Left renal cortex interstitium (tissue), 4 donors: Measurements from ENCODE around the gene KBTBD12. TPM values are rescaled to one million over a fixed set of nuclear protein-coding genes. Genes with fewer than 3 reads are reported as not detected.
"Not testable (repeated sequence)": the region's sequence is repeated elsewhere in the genome, so short reads cannot be mapped to it uniquely, and the experiment has no call there.

Source experiments
- DNase-seq, 4 donors: peaks; one replicate each; pipeline ENCODE4 v3.0.0-alpha.2; 2013; ENCODE audit warnings: low read depth in 4 of 4, low spot score in 2 of 4, missing footprints in 1 of 4
- polyA plus RNA-seq, 4 donors: library from polyadenylated mRNA; unstranded; fragments of 120-200 nt; gene quantifications; one replicate each; pipeline ENCODE4 v1.2.1, GENCODE V29; 2013; ENCODE audit not compliant: insufficient read length in 4 of 4

Gene KBTBD12, protein sequence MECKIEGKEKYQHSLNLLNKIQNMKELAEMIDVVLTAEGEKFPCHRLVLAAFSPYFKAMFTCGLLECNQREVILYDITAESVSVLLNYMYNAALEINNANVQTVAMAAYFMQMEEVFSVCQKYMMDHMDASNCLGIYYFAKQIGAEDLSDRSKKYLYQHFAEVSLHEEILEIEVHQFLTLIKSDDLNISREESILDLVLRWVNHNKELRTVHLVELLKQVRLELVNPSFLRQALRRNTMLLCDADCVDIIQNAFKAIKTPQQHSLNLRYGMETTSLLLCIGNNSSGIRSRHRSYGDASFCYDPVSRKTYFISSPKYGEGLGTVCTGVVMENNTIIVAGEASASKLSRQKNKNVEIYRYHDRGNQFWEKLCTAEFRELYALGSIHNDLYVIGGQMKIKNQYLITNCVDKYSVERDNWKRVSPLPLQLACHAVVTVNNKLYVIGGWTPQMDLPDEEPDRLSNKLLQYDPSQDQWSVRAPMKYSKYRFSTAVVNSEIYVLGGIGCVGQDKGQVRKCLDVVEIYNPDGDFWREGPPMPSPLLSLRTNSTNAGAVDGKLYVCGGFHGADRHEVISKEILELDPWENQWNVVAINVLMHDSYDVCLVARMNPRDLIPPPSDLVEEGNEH
- 1 to 10 TPM in 3 of 4 donors, under 1 TPM in 1; 0.81 to 1.6 (median 1.3) TPM for polyA plus RNA-seq

DNA sequence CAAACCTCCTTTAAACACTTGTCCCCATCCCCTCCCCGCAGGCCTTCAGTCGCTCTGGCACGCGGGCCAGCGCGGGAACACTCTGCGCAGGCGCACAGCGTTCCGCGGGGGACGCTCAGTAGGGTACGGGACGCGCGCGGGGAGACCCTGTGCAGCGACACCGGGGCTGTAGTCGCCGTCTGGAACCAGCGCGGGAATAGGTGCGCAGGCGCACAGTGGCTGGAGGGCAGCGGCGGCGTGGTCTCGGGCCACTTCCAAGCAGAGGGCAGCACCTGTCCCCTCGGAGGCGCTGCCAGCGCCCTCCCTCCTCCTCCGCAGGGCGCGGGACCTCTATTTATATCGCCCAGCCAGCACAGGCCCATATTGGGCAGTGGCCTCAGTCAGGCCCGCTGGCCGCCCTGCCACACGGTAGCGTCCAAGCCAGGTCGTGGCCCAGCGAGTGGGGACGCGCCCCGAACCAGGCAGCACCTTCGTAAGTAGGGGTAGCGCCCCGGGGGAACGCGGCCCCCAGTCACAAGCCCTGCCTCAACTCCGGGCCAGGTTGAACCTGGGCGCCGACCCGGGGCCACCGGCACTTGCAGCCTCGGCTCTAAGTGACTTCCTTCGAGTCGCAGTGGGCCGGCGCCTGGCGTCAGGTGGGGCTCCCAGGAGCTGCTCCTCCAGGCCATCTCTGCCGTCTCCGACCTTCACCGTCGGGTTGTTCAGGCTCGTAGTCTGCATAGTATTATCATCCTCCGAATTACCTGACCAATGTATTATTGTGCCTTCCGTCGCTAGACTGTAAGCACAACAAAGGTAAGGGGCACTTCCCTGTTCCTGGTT, at the start of gene KBTBD12:
Gene KBTBD12, plus strand, starts transcription at position 118 of the 822 bp plus-strand sequence. CDS start 7,830 bp downstream, outside the sequence.
- peak in 1 of 4 donors; percentile 38 for DNase-seq

- DNase-seq = no peak
Measured at GRCh38 chr3:127865941-127866340, 49.1 kb upstream of the KBTBD12 start.

- no peak for DNase-seq
Measured at GRCh38 chr3:127867412-127867811, 47.6 kb upstream of the KBTBD12 start.

- no peak for DNase-seq
Measured at GRCh38 chr3:127867986-127868385, 47.0 kb upstream of the KBTBD12 start.

GRCh38 chr3:127870156-127870555, 44.9 kb upstream of the KBTBD12 start:
- no peak for DNase-seq

DNA sequence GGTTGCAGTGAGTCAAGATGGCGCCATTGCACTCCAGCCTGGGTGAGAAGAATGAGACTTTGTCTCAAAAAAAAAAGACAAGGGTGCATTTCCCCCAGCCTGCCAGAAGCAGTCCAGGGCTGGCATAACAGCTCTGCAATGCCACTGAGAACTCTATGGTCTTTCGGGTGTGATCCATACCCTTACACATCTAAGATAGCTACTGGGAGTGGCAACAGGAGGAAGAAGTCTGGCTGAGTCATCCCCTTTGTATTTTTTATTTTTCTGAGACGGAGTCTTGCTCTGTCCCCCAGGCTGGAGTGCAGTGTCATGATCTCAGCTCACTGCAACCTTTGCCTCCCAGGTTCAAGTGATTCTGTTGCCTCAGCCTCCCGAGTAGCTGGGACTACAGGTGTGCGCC, 40.9 kb upstream of the KBTBD12 start:
- DNase-seq = not testable (repeated sequence)

DNA sequence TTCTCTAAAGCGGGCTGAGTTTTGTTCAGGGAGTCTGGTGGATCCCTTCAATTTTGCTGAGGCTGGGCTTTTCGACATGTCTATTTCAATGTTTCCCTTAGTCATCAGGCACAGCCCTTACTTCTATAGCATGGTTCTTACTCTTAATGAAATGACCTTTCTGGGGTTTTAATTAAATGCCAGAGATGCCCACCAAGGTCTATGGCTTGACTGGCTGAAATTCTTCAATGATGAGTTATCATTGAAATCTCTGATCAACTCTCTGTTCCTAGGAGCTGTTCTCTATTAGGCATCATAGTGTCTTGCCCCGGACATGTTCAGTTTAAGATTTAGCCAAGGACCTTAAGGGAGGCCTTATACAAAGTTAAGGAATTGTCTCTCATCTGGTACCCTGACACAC, 33.4 kb upstream of the KBTBD12 start:
- no peak for DNase-seq

DNA sequence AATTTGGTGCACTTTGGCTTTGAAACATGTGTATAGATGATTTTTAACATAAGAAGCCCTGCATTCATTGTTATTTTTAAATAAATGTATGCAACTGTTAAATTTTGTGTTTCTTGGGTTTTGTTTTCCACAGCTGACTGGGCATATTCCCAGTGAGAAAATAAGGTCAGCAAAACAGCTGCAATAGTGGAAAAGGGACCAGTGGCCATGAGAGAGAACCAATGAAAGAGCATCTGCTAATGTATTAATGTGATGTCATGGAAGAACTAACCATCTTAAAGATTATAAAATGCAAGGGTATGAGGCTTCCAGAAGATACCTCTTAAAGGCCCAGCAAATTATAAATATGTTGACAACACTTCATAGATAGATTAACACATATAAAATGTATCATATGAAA, 31.0 kb upstream of the KBTBD12 start:
- DNase-seq = no peak

GRCh38 chr3:127886231-127886955, 28.6 kb upstream of the KBTBD12 start:
- peak in 2 of 4 donors; percentile 21 to 29 for DNase-seq

DNA sequence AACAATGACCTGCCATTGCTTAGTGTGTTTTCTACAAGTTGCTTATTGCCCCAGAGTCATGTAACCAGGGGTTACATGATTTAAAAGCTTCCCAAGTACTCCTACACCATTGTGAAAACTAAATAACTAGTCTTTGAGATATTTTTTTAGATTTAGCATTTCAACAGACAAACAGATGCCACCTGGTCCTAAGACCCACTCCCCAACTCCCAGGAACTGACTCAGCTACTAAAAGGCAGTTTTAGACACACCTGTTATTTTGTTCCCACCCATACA, 28.1 kb upstream of the KBTBD12 start:
- DNase-seq = no peak

DNA sequence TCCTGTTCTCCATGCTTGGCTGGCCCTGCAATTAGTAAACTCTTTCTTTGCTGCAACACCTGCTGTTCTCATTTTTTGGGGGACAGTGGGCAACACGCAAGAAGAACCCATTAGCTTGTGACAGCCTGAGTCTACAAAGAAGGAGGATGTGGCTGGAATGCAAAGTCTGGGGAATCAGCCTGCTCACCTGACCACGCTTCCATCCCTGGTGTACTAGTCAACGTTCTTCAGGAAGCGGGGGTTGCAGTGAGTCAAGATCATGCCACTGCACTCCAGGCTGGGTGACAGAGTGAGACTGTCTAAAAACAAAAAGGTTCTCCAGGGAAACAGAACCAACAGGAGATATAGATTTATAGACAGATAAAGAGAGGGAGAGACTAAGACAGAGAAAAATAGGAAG, 27.7 kb upstream of the KBTBD12 start:
- DNase-seq = no peak

DNA sequence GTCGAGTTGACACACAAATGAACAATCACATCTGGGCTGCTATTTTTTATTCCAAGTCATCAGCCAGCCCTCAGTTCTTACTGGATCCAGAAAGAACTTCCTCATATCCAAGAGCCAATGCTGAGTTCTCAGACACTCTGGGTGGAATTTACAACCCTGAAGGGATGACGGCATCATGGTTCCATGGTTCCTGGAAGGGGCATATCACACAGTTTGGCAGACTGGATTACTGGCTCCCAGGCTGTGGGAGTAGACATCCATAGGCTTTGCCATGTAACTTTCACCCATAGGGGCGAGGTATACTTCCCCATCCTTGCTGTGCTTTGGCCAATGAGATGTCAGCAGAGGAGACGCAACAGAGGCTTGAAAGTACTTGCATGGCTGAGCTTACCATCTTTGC, 26.9 kb upstream of the KBTBD12 start:
- DNase-seq = no peak

DNA sequence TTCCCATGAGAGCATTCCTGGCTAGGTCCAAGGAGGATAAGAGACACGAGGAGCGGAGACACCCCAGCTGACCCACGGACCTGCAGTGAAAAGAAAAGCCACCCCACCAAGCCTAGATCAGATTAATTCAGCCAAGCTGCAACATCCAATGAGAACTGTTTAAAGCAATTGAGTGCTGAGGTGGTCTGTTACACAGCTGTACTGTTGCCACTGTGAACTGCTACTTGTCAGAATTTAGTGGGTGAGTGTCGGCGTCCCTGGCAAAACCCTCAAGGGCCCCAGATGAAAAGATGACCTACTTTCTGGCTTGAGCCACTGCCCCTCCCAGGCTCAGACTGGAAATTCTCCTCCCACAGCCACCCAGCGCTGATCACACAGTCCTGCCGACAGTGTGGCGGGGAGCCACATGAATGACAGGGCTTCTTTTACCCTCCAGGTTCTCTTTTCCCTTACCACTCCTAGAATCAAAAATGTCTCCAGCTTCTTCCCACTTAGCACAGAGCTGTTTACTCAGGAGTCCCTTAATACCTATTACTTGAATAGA, 26.4 kb upstream of the KBTBD12 start:
- no peak for DNase-seq

- DNase-seq = peak in 1 of 4 donors; percentile 29
Measured at GRCh38 chr3:127889461-127889863, 25.6 kb upstream of the KBTBD12 start.

DNA sequence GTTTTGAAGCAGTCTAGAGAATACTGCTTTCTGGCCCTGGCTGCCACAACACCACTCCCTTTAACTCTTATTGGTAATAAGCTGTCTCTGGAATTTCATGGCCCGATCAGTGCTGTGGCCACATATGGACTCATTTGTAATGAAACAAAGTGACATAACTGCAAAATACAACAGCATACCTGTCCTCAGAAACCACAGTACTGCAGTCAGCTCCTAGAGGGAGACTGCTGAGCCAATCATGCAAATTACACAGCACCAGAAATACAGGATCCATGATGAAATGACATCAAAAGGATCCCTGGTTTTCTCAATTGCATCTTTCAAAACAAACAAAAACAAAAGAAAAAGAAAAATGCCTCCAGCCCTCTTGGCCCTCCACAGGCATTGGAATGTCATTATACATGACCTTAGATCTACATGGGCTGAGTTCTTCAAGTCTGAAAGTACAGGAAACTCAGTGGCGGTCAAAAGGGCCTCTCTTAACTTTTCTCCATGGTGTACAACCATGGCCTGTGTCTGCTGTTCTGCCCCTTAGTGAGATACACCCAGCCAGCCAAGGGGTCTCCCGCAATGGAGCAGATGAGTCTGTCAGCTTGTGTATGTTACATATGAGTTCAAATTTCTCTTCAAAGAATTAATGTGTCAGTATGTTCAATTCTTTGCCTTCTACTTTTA, 24.9 kb upstream of the KBTBD12 start:
- no peak for DNase-seq

DNA sequence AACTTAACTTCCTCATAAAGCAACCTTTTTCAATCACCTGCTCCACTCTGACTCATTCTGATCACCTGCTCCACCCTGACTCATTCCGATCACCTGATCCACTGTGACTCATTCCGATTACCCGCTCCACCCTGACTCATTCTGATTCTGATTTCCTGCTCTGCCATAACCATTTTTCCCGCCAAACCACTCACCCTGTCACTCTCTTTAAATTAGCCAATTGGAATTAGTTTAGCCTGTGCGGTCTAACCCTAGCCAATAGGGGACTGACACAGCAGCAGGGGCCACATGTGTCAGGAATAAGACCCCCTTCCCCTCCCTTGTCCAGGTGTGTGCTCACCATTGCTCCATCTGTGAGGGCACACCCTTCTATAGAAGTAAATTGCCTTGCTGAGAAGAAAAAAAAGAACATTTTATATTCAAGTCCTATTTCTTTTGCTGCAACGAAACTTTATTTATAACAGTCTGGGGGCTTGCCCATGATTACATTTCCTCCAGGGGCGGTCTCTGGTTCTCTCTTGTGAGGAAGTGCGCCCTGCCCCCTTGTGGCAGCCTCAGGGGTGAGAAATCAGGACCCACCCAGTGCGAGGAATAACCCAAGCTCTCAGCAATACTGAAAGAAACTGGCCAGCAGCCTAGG, 24.3 kb upstream of the KBTBD12 start:
- DNase-seq = not testable (repeated sequence)

GRCh38 chr3:127894481-127894880, 20.6 kb upstream of the KBTBD12 start:
- no peak for DNase-seq

DNA sequence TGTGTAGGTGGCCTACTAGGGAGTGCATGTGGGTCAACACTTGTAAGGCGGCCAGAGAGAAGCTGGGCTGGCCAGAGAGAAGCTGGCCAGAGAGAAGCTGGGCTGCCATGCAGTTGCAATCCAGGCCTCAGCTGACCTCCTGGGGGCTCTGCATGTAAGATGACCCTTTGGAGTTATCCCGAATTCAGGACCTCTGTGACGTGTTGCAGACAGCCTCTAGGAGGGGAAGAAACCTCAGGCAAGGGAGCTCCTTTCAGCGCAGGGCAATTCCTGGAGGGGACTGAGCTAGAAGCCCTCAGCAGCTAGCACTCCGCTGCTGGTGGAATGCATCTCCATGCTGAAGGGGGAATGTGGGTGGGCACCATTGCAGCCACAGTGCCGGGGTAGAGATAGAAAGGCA, 15.8 kb upstream of the KBTBD12 start:
- no peak for DNase-seq

DNA sequence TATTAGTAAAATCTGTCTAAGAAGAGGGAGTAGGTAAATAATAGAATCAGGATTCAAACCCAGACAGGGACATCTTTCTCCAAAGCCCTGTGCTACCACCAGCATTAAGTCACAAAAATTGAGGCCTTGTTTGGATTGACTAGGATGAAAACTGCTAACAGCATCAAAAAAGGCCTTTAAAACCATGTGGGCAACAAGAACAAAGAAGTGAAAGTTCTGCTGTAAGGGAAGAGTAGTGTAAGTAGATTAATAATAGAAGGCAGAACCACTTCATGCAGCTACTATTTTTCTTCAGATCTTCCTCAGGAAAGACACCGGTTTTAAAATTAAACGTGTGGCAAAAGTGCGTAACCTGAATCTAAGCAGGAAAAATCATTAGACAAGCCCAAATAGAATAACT, 15.3 kb upstream of the KBTBD12 start:
- no peak for DNase-seq
